ENCODE results near the gene MAN2A1. TPM values are rescaled to one million over a fixed set of nuclear protein-coding genes. Genes with fewer than 3 reads are reported as not detected.

MAN2A1 gene
- total RNA-seq, 1 experiment from 2014 or later, result 35.4 TPM

GRCh38 chr5:109668668-109669422, 20.9 kb upstream of the MAN2A1 start:
- Histone ChIP-seq H3K36me3 (ENCODE audit: control insufficient read depth in 1 of 2, insufficient read depth in 2 of 2, low read length in 2 of 2) (no peaks in the 10 kb centered on the region), H3K9ac (ENCODE audit: low read length) (no peak overlapping the region), H3K9me3 (ENCODE audit: control insufficient read depth in 1 of 2, insufficient read depth in 1 of 2, low read depth in 1 of 2, low read length in 2 of 2) (no peaks in the 10 kb centered on the region), H4K20me1 (ENCODE audit: insufficient read depth) (no peaks in the 10 kb centered on the region), H3K79me2 (ENCODE audit: insufficient read depth, low read length) (no peaks in the 10 kb centered on the region), H2AFZ (ENCODE audit: low read depth, low read length, poor library complexity, severe bottlenecking) (no peak overlapping the region), H3K4me1 (ENCODE audit: control insufficient read depth in 1 of 2, insufficient read depth in 2 of 2, low read length in 2 of 2) (no peaks in the 10 kb centered on the region), H3K4me2 (ENCODE audit: low read length) (no peak overlapping the region), H3K27me3 (ENCODE audit: insufficient read depth, low read length) (0 out of 2 replicates have a peak, but pooled peaks cover 9% of the 10 kb centered on the region), H3K4me3 (replicated peaks in 1 of 2; ENCODE audit: low read depth in 1 of 2, low read length in 2 of 2) (no peak overlapping the region), H3K9me2 (ENCODE audit: insufficient read depth) (no peaks in the 10 kb centered on the region), H3K27ac (ENCODE audit: low read depth, low read length) (no peak overlapping the region)
- BruUV-seq (replicated peaks), result no TSS peak
- ATAC-seq (no peak), DNase-seq (ENCODE audit: low read depth, low spot score) (no peak)
- RAD21 ChIA-PET (ENCODE audit: low non-redundant PET in 1 of 2, low total read pairs in 2 of 2, uncharacterized antibody in 2 of 2, unreplicated experiment in 2 of 2), result no interaction called here
- intact Hi-C loops (cut with micrococcal nuclease), result no loop called here
- POLR2A ChIA-PET, result no interaction called here
- CTCF ChIA-PET, result no interaction called here
- no peak for TF ChIP-seq POLR2A (IDR thresholded peaks at IDR 0.05; ENCODE audit: borderline replicate concordance, extremely low read depth, insufficient read depth, insufficient read length)
- no peak for TF ChIP-seq CEBPB (IDR thresholded peaks at IDR 0.05; ENCODE audit: low read depth)
- TF ChIP-seq RAD21 (IDR thresholded peaks at IDR 0.05; ENCODE audit: low read depth), result no peak
- TF ChIP-seq ZBTB33 (IDR thresholded peaks at IDR 0.05; ENCODE audit: extremely low read depth, insufficient replicate concordance, low read length), result no peak
- TF ChIP-seq SRF (IDR thresholded peaks at IDR 0.05; ENCODE audit: low read depth), result no peak
- TF ChIP-seq CBX3 (IDR thresholded peaks at IDR 0.05; ENCODE audit: low read depth), result no peak
- TF ChIP-seq EZH2phosphoT487 (IDR thresholded peaks at IDR 0.05; ENCODE audit: borderline replicate concordance), result no peak
- TF ChIP-seq TCF7L2 (IDR thresholded peaks at IDR 0.05; ENCODE audit: borderline replicate concordance, extremely low read depth, insufficient read depth, insufficient read length), result no peak
- no peak for TF ChIP-seq ZFX (IDR thresholded peaks at IDR 0.05)
- no peak for TF ChIP-seq FOSL1 (IDR thresholded peaks at IDR 0.05; ENCODE audit: low read depth)
- no peak for TF ChIP-seq ELF1 (IDR thresholded peaks at IDR 0.05; ENCODE audit: borderline replicate concordance, low read depth)
- TF ChIP-seq ZNF274 (IDR thresholded peaks at IDR 0.05; ENCODE audit: low read depth, low read length), result no peak
- TF ChIP-seq ATF3 (IDR thresholded peaks at IDR 0.05), result no peak
- no peak for TF ChIP-seq MAX (IDR thresholded peaks at IDR 0.05)
- TF ChIP-seq EZH2 (IDR thresholded peaks at IDR 0.05), result no peak

Measured in HCT116 (cell line).